Measurements from ENCODE around the gene KANSL1L. TPM values are rescaled to one million over a fixed set of nuclear protein-coding genes. Genes with fewer than 3 reads are reported as not detected.

The KANSL1L gene
- total RNA-seq, 4 donors from 2014 or later = 35.5 to 75.7 (median 49.1) TPM

DNA sequence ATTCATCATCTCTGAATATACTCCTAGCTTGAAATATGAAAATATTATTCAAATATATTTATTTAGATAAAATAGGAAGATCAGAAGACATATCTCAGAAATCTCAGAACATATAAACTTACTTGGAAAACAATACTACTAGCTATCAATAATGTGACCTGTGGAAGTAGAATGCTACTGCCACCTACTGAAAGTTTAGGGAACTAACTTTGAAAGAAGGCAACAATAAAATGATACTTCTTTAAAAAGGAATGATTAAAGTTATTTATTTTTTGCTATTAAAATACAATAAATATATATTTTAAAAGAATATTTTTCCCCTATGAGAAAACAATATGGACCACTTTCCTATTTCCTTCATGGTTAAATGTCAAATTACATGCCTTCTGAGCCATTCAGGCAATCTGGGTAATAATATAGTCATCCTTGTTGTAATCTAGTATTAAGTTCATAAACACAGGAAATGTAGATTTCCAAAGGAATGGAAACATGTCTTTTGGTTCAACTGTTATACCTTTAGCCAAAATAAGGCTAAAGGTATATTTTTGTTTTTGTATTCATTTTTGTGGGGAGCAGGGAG is 28.1 kb upstream of the KANSL1L start:
- TF ChIP-seq, protein P1, sequence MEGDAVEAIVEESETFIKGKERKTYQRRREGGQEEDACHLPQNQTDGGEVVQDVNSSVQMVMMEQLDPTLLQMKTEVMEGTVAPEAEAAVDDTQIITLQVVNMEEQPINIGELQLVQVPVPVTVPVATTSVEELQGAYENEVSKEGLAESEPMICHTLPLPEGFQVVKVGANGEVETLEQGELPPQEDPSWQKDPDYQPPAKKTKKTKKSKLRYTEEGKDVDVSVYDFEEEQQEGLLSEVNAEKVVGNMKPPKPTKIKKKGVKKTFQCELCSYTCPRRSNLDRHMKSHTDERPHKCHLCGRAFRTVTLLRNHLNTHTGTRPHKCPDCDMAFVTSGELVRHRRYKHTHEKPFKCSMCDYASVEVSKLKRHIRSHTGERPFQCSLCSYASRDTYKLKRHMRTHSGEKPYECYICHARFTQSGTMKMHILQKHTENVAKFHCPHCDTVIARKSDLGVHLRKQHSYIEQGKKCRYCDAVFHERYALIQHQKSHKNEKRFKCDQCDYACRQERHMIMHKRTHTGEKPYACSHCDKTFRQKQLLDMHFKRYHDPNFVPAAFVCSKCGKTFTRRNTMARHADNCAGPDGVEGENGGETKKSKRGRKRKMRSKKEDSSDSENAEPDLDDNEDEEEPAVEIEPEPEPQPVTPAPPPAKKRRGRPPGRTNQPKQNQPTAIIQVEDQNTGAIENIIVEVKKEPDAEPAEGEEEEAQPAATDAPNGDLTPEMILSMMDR (IDR thresholded peaks at IDR 0.05; ENCODE audit: low read depth) = no peak

DNA sequence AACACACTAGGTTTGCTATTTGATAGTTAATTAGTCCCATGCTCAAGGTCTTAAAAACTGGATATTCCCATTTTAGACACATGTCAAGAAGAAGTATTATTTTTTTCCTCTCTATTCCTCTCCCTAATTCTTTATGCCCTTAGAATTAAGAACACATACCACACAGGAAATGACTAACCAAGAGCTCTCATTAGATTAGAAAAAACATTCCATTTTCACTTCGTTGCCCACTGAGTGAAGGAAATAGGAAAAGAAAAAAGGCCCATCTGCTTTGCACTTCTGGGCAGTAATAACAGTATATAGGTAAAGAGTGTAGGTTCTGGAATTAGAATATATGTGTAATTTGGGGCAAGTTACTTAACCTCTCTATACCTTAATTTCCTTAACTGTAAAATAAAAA is 27.1 kb upstream of the KANSL1L start:
- TF ChIP-seq, protein P1 (IDR thresholded peaks at IDR 0.05; ENCODE audit: low read depth) = no peak

GRCh38 chr2:210197720-210198119 is 26.5 kb upstream of the KANSL1L start:
- TF ChIP-seq, protein P1 (IDR thresholded peaks at IDR 0.05; ENCODE audit: low read depth) = no peak

DNA sequence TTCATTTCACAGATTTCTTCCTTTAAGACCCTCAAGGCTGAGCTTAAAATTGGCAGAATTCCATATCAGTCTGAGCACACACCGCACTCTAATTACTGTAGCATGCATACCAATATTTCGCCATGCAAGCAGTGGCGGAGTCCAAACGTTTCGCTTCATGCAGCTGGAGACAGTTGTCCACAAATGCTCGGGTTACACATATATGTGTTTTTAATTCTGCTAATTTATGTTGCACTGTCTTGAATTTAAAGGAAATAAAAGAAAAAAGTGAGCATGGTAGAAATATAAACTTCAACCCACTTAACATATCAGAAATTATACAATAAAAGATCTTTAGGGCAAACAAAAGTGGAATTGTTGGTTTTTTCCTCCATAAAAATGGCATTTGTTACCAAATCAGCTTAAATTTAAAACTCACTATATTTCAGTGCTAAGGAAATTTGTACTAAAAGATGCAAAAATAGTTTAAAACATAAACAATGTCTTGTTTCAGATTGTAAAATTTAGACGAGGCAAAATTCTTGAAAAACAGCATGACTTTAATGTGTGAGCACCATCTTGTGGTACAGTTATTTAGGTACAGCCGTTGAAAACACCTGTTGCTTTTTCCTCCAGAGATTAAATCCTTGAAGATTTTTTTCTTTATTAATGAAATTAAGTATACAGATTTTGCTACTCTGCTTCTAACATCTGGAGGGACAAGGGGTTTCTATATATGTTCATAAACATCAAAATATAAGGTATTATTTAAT is 24.1 kb upstream of the KANSL1L start:
- TF ChIP-seq, protein P1 (IDR thresholded peaks at IDR 0.05; ENCODE audit: low read depth) = no peak

DNA sequence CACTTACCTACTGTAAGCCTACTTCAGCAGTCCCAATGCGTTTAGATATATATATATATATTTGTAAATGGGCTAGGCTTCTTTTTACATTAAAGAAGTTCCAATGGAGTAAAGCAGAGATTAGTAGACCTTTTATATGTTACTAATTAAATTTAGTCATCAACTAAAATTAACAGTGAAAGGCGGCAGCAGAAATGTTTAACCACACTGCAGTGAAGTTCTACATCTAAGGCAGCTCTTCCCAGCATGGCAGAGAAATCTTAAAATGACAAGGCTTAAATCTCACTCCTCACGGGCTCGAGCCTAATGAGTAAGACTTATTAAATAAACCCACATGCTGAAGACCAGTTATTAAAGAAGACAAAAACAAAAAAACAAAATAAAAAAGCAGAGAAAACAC is 19.1 kb upstream of the KANSL1L start:
- TF ChIP-seq, protein P1 (IDR thresholded peaks at IDR 0.05; ENCODE audit: low read depth) = no peak

DNA sequence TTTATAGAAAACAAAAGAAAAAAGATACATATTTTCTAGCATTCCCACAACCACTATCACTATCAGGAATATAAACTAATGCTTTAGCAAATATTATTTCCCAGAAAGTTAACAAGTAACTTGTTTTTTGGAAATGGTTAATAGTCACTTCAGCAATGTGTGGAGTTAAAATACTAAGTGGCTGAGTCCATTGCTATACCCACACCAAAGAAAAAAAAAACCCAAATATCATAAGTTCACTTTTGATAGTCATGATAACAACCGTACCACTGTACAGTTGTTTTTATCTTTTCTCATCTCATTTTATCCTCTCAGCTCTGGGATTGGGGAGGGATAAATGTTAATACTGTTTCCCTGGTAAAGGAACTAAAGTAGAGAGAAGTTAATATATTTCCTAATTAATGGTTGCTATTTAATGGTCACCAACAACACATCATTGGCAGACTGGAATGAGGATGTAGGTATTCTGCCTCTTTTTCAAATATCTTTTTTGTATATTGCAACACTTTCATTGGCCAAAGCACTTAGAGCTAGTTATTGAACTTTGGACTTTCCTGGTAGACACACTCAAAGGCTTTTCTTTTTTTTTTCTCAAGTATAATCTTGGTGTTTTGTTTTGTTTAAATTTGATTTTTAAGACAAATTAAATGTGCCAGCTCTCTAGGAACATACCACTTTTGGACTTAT is 18.4 kb upstream of the KANSL1L start:
- TF ChIP-seq, protein P1 (IDR thresholded peaks at IDR 0.05; ENCODE audit: low read depth) = no peak

DNA sequence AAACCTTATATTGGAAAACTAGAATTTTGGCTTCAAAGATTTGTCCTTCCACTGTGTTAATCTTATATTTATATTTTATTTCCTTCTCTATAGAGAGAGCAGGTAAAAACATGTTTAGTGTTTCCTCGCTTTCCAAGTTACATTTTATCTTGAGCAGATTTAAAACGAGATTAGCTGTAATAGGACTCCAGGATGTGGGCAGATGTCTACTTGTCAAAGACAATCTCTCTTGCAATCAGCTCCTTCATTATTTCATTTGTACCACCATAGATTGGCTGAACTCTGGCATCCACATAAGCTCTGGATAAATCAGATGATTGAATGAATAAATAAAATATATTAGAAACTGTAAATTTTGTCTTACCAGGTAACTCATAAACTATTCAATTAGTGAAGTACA is 17.5 kb upstream of the KANSL1L start:
- TF ChIP-seq, protein P1 (IDR thresholded peaks at IDR 0.05; ENCODE audit: low read depth) = no peak

Data from subcutaneous adipose tissue (tissue), 4 donors.